Smooth muscle cell (in vitro differentiated cells): ENCODE measurements around the gene GPR176. TPM values are rescaled to one million over a fixed set of nuclear protein-coding genes. Genes with fewer than 3 reads are reported as not detected.

ENCODE experiments used
- DNase-seq: peaks from one replicate; lab custom pipeline; 2025; ENCODE audit not compliant: unreplicated experiment; lab: John Stamatoyannopoulos, UW
- H2AFZ ChIP-seq: fragments of 200-600 bp; sonication (generic); 2 replicates; pipeline ENCODE4 v1.6.0; 2016; ENCODE audit warnings: antibody characterized with exemption, low read depth, mild to moderate bottlenecking
- H3F3A ChIP-seq: fragments of 200-600 bp; sonication (generic); 2 replicates; pipeline ENCODE4 v1.6.0; 2017; ENCODE audit warnings: antibody characterized with exemption, low read depth
- H3K27ac ChIP-seq: fragments of 200-600 bp; sonication (generic); 2 replicates; pipeline ENCODE4 v1.5.1; 2016; ENCODE audit warnings: low read depth, mild to moderate bottlenecking
- H3K27me3 ChIP-seq: fragments of 200-600 bp; sonication (generic); 2 replicates; pipeline ENCODE4 v1.6.1; 2016; ENCODE audit warnings: low read depth, mild to moderate bottlenecking
- H3K36me3 ChIP-seq: fragments of 200-600 bp; sonication (generic); 2 replicates; pipeline ENCODE4 v1.5.1; 2016; ENCODE audit warnings: low read depth
- H3K4me1 ChIP-seq: fragments of 200-600 bp; sonication (generic); 2 replicates; pipeline ENCODE4 v1.5.1; 2016; ENCODE audit warnings: low read depth
- H3K4me2 ChIP-seq: fragments of 200-600 bp; sonication (generic); 2 replicates; pipeline ENCODE4 v1.6.0; 2016; ENCODE audit warnings: mild to moderate bottlenecking
- H3K4me3 ChIP-seq: fragments of 200-600 bp; sonication (generic); 2 replicates; pipeline ENCODE4 v1.5.1; 2016; ENCODE audit warnings: mild to moderate bottlenecking
- H3K79me2 ChIP-seq: fragments of 200-600 bp; sonication (generic); 2 replicates; pipeline ENCODE4 v1.6.0; 2016; ENCODE audit warnings: low read depth, mild to moderate bottlenecking
- H3K9ac ChIP-seq: fragments of 200-600 bp; sonication (generic); 2 replicates; pipeline ENCODE4 v1.6.0; 2016; ENCODE audit warnings: low read depth
- H3K9me3 ChIP-seq: fragments of 200-600 bp; sonication (generic); replicated peaks from 2 replicates; pipeline ENCODE4 v1.5.1; 2016; ENCODE audit warnings: low read depth
- H4K20me1 ChIP-seq: fragments of 200-600 bp; sonication (generic); 2 replicates; pipeline ENCODE4 v1.6.0; 2016; ENCODE audit warnings: low read depth
- WGBS: methylation state at CpG from one replicate; pipeline ENCODE4 v1.1.7; 2016; ENCODE audit warnings: low lambda C conversion rate; 5-methylcytosine and 5-hydroxymethylcytosine counted together
- polyA plus RNA-seq: library from polyadenylated mRNA; unstranded; fragments of >200 nt; fragmentation: Nextera tagmentation; extraction: Ambion mirVana; gene quantifications from 2 replicates; pipeline ENCODE4 v1.2.1, GENCODE V29; 2016
- total RNA-seq: library from RNA; depleted of rRNA; stranded (reverse); fragments of >200 nt; gene quantifications from 2 replicates; pipeline ENCODE4 v1.2.3, GENCODE V29; 2014
- TF ChIP-seq, protein P1 (sequence below): fragments of 200-600 bp; sonication (generic); IDR thresholded peaks from 2 replicates; pipeline ENCODE4 v1.5.1; 2017; ENCODE audit warnings: borderline replicate concordance, mild to moderate bottlenecking, antibody characterized with exemption; ENCODE audit not compliant: insufficient read depth, poor library complexity, severe bottlenecking

The GPR176 gene
- total and polyA plus RNA-seq, 2 experiments from 2014 or later: 20.0 to 22.4 TPM

- Histone ChIP-seq H4K20me1 (peaks cover 4% of the 10 kb centered on the region), H3K27ac (no peak overlapping the region), H3K4me2 (no peak overlapping the region), H3K4me1 (no peaks in the 10 kb centered on the region), H3F3A (no peaks in the 10 kb centered on the region), H3K4me3 (no peak overlapping the region), H3K9ac (no peak overlapping the region), H3K9me3 (no peaks in the 10 kb centered on the region), H2AFZ (no peak overlapping the region), H3K36me3 (no peaks in the 10 kb centered on the region), H3K79me2 (no peaks in the 10 kb centered on the region), H3K27me3 (no peaks in the 10 kb centered on the region)
- DNase-seq: no peak
- WGBS: 78% methylated on average over 4 of the region's 4 CpGs
- TF ChIP-seq, protein P1, sequence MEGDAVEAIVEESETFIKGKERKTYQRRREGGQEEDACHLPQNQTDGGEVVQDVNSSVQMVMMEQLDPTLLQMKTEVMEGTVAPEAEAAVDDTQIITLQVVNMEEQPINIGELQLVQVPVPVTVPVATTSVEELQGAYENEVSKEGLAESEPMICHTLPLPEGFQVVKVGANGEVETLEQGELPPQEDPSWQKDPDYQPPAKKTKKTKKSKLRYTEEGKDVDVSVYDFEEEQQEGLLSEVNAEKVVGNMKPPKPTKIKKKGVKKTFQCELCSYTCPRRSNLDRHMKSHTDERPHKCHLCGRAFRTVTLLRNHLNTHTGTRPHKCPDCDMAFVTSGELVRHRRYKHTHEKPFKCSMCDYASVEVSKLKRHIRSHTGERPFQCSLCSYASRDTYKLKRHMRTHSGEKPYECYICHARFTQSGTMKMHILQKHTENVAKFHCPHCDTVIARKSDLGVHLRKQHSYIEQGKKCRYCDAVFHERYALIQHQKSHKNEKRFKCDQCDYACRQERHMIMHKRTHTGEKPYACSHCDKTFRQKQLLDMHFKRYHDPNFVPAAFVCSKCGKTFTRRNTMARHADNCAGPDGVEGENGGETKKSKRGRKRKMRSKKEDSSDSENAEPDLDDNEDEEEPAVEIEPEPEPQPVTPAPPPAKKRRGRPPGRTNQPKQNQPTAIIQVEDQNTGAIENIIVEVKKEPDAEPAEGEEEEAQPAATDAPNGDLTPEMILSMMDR: no peak
Measured at GRCh38 chr15:39807791-39808190, 112.3 kb downstream of the GPR176 start.

GRCh38 chr15:39804026-39804425 lies 116.0 kb downstream of the GPR176 start:
- TF ChIP-seq, protein P1: no peak
- Histone ChIP-seq H3K9ac (no peak overlapping the region), H3K4me3 (no peak overlapping the region), H3K4me1 (no peaks in the 10 kb centered on the region), H3K27me3 (no peaks in the 10 kb centered on the region), H3K4me2 (no peak overlapping the region), H3K27ac (no peak overlapping the region), H3K36me3 (no peaks in the 10 kb centered on the region), H3K9me3 (no peaks in the 10 kb centered on the region), H3F3A (no peaks in the 10 kb centered on the region), H3K79me2 (no peaks in the 10 kb centered on the region), H2AFZ (no peak overlapping the region), H4K20me1 (no peaks in the 10 kb centered on the region)
- no peak for DNase-seq
- 91% methylated on average over 2 of the region's 2 CpGs for WGBS

DNA sequence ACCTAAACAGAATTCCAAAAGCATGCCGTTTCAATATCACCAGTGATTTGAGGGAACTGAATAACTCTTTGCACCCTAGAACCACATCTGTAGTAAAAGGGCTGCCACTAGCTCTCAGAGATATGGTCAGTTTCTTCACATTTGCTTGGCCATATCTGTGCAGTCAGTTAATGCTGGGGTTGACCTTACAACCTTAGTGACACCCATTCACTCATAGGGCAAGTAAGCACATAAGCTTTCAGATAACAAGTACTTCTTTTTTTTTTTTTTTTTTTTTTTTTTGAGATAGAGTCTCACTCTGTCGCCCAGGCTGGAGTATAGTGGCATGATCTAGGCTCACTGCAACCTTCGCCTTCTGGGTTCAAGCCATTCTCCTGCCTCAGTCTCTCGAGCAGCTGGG lies 117.0 kb downstream of the GPR176 start:
- no peak overlapping the region for H3K27ac ChIP-seq
- no peaks in the 10 kb centered on the region for H3K9me3 ChIP-seq
- TF ChIP-seq, protein P1: no peak
- H3K4me1 ChIP-seq: no peaks in the 10 kb centered on the region
- H3F3A ChIP-seq: no peaks in the 10 kb centered on the region
- no peaks in the 10 kb centered on the region for H4K20me1 ChIP-seq
- no peak overlapping the region for H3K9ac ChIP-seq
- DNase-seq: no peak
- H3K27me3 ChIP-seq: no peaks in the 10 kb centered on the region
- no peaks in the 10 kb centered on the region for H3K79me2 ChIP-seq
- 93% methylated on average over 4 of the region's 4 CpGs for WGBS
- no peak overlapping the region for H3K4me3 ChIP-seq
- H3K36me3 ChIP-seq: no peaks in the 10 kb centered on the region
- no peak overlapping the region for H3K4me2 ChIP-seq
- no peak overlapping the region for H2AFZ ChIP-seq

GRCh38 chr15:39801641-39802309 lies 118.3 kb downstream of the GPR176 start:
- Histone ChIP-seq H3K27ac (no peak overlapping the region), H3K4me1 (no peaks in the 10 kb centered on the region), H3K79me2 (no peaks in the 10 kb centered on the region), H3K9me3 (no peaks in the 10 kb centered on the region), H3K27me3 (no peaks in the 10 kb centered on the region), H4K20me1 (no peaks in the 10 kb centered on the region), H3F3A (no peaks in the 10 kb centered on the region), H3K4me2 (no peak overlapping the region), H3K9ac (no peak overlapping the region), H3K36me3 (no peaks in the 10 kb centered on the region), H3K4me3 (no peak overlapping the region), H2AFZ (no peak overlapping the region)
- DNase-seq: no peak
- TF ChIP-seq, protein P1: peak; percentile 26
- 90% methylated on average over 19 of the region's 19 CpGs for WGBS
